Aorta (tissue), 5 donors: ENCODE results near the gene RILPL2. TPM values are rescaled to one million over a fixed set of nuclear protein-coding genes. Genes with fewer than 3 reads are reported as not detected.
A peak's percentile ranks its signal among the peaks of the same experiment; 100 is the strongest.

Source experiments
- ATAC-seq: fragments of 200-7000 bp; cut with Tn5 transposase; one replicate; pipeline ENCODE4 v1.9.1; 2022; ENCODE audit warnings: moderate library complexity; ENCODE audit not compliant: low FRiP score
- DNase-seq, 2 donors: peaks; one replicate each; pipeline ENCODE4 v3.0.0-alpha.2; 2020
- H3K27ac ChIP-seq, 2 donors: one replicate each; pipeline ENCODE4 v1.5.1; 2013; ENCODE audit warnings: low read length in 2 of 2, mild to moderate bottlenecking in 2 of 2, moderate library complexity in 2 of 2, control low read depth in 1 of 2, inconsistent platforms in 1 of 2, low read depth in 1 of 2
- H3K27me3 ChIP-seq, 2 donors: one replicate each; pipeline ENCODE4 v1.6.1; 2013; ENCODE audit warnings: control low read depth in 1 of 2, low read length in 1 of 2, mild to moderate bottlenecking in 1 of 2, moderate library complexity in 1 of 2; ENCODE audit not compliant: insufficient read depth in 2 of 2, control insufficient read depth in 1 of 2
- H3K36me3 ChIP-seq, 2 donors: one replicate each; pipeline ENCODE4 v1.6.1; 2013; ENCODE audit warnings: control low read depth in 1 of 2, low read length in 1 of 2, mild to moderate bottlenecking in 1 of 2; ENCODE audit not compliant: insufficient read depth in 2 of 2, control insufficient read depth in 1 of 2
- H3K4me1 ChIP-seq, 2 donors: one replicate each; pipeline ENCODE4 v1.6.1; 2013; ENCODE audit warnings: low read length in 2 of 2, control low read depth in 1 of 2, mild to moderate bottlenecking in 1 of 2, moderate library complexity in 1 of 2; ENCODE audit not compliant: insufficient read depth in 2 of 2, control insufficient read depth in 1 of 2
- H3K4me3 ChIP-seq, 2 donors: one replicate each; pipeline ENCODE4 v1.5.1; 2013; ENCODE audit warnings: low read length in 2 of 2, control low read depth in 1 of 2, mild to moderate bottlenecking in 1 of 2
- H3K9me3 ChIP-seq: one replicate; pipeline ENCODE4 v1.6.1; 2013; ENCODE audit warnings: mild to moderate bottlenecking, low read length; ENCODE audit not compliant: control insufficient read depth
- WGBS, 2 donors: extraction: QIAGEN DNeasy Blood & Tissue Kit; methylation state at CpG; one replicate each; pipeline ENCODE4 v1.1.7; 2013; 5-methylcytosine and 5-hydroxymethylcytosine counted together
- intact Hi-C, 2 donors: fragments of 100-400 bp; cut with DNase I; formaldehyde crosslinking; loops; one replicate each; pipeline versions ENCODE4 v1.14.2 to v1.15.0; 2022
- polyA plus RNA-seq, 2 donors: library from polyadenylated mRNA; stranded (reverse); fragments of 200-250 nt; gene quantifications; one replicate each; pipeline ENCODE4 v1.2.3, GENCODE V29; 2013
- total RNA-seq, 2 donors: library from RNA; stranded (reverse); fragmentation: NEBNext Ultra II Directional; extraction: Animal tissue kit (Norgen Biotek cat#: 25700); gene quantifications; one replicate each; pipeline ENCODE4 v1.2.1, GENCODE V29; 2021
- donor health status: healthy with polysubstance abuse.
- donor health status: Bipolar disorder and iron deficiency.
- donor health status: DM: no; HTN: no; CAD: no.
- donor health status: DM: no; HTN: no; CAD: no.
- donor health status: DM: yes; HTN: yes; CAD: no.

RILPL2 gene
- total and polyA plus RNA-seq, 4 donors = 12.6 to 25.3 (median 16.5) TPM

DNA sequence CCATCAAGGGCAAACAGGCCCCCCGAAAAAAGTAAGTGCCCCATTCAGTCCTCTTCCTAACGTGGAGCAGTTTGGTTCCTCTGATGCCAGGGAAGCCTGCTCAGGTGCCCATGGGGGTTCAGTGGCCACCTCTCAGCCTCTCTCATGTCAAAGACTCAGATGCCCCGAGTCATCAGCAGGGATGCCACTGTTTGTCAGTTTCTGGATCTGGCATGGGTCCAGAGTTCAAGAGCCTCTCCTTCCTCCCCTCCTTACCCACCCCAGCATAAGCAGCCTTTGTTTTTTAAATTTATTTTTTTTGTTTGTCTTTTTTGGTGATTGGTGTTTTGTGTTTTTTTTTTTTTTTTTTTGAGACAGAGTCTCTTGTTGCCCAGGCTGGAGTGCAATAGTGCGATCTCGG lies 41.2 kb downstream of the RILPL2 start:
- DNase-seq = no peak
- Histone ChIP-seq H3K4me1 (no peaks in the 10 kb centered on the region), H3K4me3 (no peak overlapping the region), H3K36me3 (peaks cover 0 to 9% of the 10 kb centered on the region in 2 donors), H3K9me3 (no peaks in the 10 kb centered on the region), H3K27me3 (no peaks in the 10 kb centered on the region), H3K27ac (no peak overlapping the region)
- 83 to 87% methylated on average over 5 of the region's 5 CpGs for WGBS, 2 donors
- no peak for ATAC-seq
- intact Hi-C loops = loop anchor here (5.0 to 10.0 kb wide), 2 partner anchors 37 to 80 kb away; no protein-coding TSS in a partner anchor

DNA sequence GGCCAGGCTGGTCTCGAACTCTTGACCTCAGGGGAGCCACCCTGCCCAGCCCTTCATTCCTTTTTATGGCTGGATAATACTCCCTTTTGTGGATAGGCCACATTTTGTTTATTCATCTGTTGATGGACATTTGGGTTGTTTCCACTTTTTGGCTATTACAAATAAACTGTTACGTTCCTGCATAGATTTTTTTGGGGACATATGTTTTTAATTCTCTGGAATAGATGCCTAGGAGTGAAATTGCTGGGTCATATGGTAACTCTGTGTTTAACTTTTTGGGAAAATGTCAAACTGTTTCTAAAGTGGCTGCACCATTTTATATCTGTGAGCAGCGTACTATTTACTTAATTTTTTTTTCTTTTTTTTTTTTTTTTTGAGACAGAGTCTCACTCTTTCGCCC lies 42.7 kb downstream of the RILPL2 start:
- 55 to 56% methylated on average over 4 of the region's 4 CpGs for WGBS, 2 donors
- ATAC-seq = no peak
- Histone ChIP-seq H3K9me3 (no peaks in the 10 kb centered on the region), H3K36me3 (peaks cover 0 to 9% of the 10 kb centered on the region in 2 donors), H3K27ac (no peak overlapping the region), H3K4me1 (no peaks in the 10 kb centered on the region), H3K4me3 (no peak overlapping the region), H3K27me3 (no peaks in the 10 kb centered on the region)
- intact Hi-C loops = loop anchor here (5.0 to 10.0 kb wide), 3 partner anchors 81 to 189 kb away; partner anchors contain the start of genes RILPL1 (in 1 of the 2) and TMED2 (in 1 of the 2)
- no peak for DNase-seq

DNA sequence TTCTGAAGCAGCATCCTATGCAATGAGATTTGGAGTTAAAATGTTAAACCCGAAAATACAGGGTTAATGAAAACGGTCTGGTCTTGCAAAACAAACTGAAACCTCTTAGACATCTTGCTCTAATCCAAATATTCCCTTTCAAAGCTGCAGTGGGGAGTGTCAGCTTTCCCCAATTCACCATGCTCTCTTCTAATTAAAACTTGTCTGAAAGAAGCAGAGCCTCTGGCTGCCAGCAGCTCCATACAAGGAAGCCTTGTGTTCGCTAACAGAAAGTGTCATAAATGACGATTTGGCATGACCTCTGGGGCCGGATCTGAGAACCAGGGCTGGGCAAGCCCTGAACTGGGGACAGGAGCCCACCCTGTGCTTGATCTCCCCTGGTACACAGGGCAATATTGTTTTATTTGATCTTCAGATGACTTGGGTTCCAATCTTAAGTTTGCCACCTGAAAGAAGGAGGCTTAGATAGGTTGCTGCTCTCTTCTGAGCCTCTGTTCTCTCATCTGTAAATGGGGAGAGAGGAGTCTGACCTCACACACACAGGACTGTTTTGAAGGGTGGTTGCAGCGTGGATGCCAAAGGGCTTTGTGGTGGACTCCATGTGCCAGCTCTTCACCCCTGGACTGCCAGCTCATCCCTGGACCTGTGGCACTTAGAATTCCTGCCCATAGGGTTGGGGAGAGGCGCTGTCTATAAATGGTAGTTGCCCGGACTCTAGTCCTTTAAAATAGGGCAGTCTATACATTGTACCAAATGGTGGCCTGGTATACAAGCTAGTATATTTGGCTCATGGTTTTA lies 44.7 kb downstream of the RILPL2 start:
- Histone ChIP-seq H3K27me3 (no peaks in the 10 kb centered on the region), H3K36me3 (peaks cover 0 to 9% of the 10 kb centered on the region in 2 donors), H3K27ac (no peak overlapping the region), H3K4me3 (no peak overlapping the region), H3K4me1 (no peaks in the 10 kb centered on the region), H3K9me3 (no peaks in the 10 kb centered on the region)
- no peak for DNase-seq
- ATAC-seq = no peak
- intact Hi-C loops = loop anchor here (5.0 to 10.0 kb wide), 3 partner anchors 83 to 191 kb away; partner anchors contain the start of genes RILPL1 (in 1 of the 2) and TMED2 (in 1 of the 2)
- 59 to 61% methylated on average over 8 of the region's 8 CpGs for WGBS, 2 donors

DNA sequence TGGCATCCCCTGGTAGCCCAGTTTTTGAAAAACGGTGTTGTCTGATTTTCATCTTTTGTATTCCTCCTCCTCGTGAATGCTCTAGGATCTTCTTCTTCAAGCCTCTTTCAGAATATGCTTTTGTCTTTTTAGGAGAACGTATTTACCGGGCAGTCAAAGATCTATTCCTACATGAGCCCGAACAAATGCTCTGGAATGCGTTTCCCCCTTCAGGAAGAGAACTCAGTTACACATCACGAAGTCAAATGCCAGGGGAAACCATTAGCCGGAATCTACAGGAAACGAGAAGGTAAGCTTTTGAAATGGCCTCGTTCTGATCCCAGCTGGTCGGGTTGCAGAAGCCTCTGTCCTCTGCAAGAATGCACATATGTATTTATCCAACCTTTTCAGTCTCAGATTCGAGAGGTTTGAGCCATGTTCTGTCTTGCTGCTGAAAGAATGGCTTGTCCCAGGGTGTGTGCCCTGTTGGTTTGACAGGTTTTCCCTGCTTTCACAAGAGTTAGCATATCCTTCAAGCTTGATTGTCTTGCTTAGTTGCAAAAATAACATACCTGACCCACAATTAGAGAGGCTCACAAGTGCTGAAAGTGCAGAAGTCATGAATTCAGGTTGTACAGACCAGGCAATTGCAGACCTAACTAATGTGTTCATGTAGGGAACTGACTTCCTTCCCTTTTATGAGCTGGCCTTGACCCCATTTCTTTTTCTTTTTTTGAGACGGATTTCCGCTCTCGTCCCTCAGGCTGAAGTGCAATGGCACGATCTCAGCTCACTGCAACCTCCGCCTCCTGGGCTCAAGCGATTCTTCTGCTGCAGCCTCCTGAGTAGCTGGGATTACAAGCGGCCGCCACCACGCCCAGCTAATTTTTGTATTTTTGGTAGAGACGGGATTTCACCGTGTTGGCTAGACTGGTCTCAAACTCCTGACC lies 45.7 kb downstream of the RILPL2 start:
- 41% methylated on average over 23 of the region's 23 CpGs for WGBS, 2 donors
- H3K36me3 ChIP-seq = peaks cover 0 to 3% of the 10 kb centered on the region in 2 donors

DNA sequence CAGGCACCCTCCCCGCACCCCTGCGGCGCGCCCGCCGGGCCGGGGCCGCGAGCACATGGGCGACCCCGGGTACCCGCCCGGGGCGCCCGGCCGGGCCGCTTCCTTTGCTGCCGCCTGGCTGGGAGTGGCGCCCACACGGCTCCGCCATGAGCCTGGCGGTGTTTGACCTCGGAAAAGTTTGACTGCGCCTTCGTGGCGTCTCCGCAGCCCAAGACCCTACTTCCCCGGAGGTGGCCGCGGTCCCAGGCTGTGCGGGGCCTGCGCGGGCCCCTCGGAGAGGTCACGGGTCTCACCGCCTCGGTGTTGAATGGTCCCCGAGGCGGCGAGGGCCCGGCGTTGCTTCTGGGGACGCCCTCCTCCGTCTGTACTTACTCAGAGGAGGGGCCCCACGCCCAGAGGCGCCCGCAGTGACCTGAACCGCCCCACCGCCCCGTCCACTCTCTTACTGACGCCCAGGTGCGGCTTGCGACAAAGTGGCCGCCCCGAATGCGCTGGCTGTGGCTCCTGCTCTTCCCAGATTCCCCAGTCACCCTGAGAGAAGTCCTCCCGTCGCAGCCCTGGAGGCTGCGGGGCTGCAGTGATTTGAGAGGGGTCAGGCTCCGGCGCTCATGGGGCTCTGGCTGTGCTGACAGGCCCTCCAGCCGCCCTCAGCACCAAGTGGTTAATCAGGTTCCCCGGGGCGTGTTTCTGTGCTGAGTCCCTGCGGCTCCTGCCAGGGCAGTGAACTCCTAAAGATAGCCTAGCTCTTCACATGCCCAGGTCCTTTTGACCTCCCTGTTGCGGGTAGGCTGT lies 46.7 kb downstream of the RILPL2 start:
- 1 to 2% methylated on average over 49 to 66 of the region's 66 CpGs for WGBS, 2 donors

More for the DNA sequence above, 45.7 kb downstream of the RILPL2 start:
- Histone ChIP-seq H3K4me1 (no peaks in the 10 kb centered on the region), H3K4me3 (peak overlapping the region; percentile 96 to 97), H3K27ac (peak overlapping the region in 1 of 2 donors; percentile 49), H3K27me3 (no peaks in the 10 kb centered on the region), H3K9me3 (no peaks in the 10 kb centered on the region)
- intact Hi-C loops = loop anchor here (5.0 to 10.0 kb wide), 3 partner anchors 84 to 192 kb away; partner anchors contain the start of genes RILPL1 (in 1 of the 2) and TMED2 (in 1 of the 2)
- DNase-seq (no peak), ATAC-seq (no peak)

DNA sequence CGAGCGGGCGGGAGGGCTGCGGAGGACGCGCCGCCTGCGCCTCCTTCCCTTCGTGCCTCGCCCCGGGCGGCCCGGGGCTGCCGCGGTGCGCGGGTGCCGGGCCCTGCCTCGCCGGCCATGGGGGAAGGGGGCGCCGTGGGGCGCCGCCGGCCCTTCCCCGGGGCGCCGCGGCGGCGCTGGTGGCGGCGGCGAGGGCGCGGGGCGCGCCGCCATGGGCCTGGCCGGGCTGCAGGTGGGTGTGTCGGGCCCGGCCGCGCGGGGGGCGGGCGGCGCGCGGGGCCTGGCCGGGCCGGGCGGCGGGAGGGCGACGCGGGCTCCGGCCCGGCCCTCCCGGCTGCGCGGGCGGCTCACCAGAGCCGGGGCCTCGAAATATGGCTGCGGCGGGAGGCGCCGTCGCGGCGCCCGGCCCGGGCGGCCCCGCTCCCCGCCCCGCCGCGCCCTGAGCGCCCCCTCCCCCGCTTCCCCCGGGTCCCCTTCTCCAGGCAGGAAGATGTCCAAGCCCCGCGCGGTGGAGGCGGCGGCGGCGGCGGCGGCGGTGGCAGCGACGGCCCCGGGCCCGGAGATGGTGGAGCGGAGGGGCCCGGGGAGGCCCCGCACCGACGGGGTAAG lies 47.4 kb downstream of the RILPL2 start:
- 0 to 1% methylated on average over 21 to 99 of the region's 102 CpGs for WGBS, 2 donors
- H3K4me1 ChIP-seq = no peaks in the 10 kb centered on the region
- DNase-seq (no peak), ATAC-seq (no peak)
- peak overlapping the region; percentile 96 to 97 for H3K4me3 ChIP-seq
- H3K36me3 ChIP-seq = peaks cover 0 to 3% of the 10 kb centered on the region in 2 donors
- H3K27ac ChIP-seq = peak overlapping the region; percentile 49 to 94
- H3K9me3 ChIP-seq = no peaks in the 10 kb centered on the region
- no peaks in the 10 kb centered on the region for H3K27me3 ChIP-seq
- intact Hi-C loops = no loop called here

More for the DNA sequence above, 46.7 kb downstream of the RILPL2 start:
- Histone ChIP-seq H3K4me1 (no peaks in the 10 kb centered on the region), H3K9me3 (no peaks in the 10 kb centered on the region), H3K36me3 (peaks cover 0 to 3% of the 10 kb centered on the region in 2 donors), H3K27me3 (no peaks in the 10 kb centered on the region), H3K4me3 (peak overlapping the region; percentile 96 to 97), H3K27ac (peak overlapping the region; percentile 49 to 94)
- intact Hi-C loops = loop anchor here (5.0 to 10.0 kb wide), 3 partner anchors 85 to 193 kb away; partner anchors contain the start of genes RILPL1 (in 1 of the 2) and TMED2 (in 1 of the 2)
- peak; percentile 59 for ATAC-seq
- peak; percentile 65 to 83 for DNase-seq

DNA sequence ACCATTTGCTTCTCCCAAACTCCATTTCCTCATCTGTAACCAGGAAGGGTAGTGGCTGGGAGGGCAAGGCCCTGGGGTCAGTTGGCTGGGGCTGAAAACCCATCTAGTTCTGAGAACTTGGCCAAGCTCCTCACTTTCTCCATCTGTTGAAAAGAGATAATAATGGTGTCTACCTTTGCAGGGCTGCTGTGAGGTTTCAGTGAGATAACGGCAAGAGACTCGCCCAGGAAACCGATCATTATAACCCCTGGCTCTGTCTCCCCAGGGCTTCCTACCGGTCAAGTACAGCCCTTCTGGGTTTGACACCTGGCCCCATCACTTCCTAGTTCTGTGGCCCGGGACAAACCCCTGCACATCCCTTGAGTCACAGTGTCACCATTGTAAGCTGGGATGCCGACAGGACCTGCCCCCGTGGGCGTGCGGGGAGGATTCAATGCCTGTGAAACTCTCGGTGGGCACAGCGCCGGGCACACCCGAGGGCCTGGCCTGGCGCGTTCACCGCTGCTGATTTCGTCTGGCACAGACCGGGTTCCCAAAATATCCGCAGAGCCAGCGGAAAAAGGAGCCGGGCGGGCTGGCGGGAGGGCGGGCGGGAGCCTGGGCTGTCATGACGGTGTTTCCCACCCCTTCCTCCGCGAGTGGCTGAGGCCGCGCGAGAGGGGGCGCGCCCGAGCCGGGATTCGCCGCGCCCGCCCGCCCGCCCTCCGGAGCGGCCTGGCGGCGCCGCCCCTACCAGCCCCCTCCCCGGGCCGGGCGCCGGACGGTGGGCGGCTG lies 48.1 kb downstream of the RILPL2 start:
- H3K4me1 ChIP-seq = no peaks in the 10 kb centered on the region
- peak overlapping the region; percentile 96 to 97 for H3K4me3 ChIP-seq
- DNase-seq (peak; percentile 91 to 93), ATAC-seq (peak; percentile 84)
- 0 to 1% methylated on average over 31 to 52 of the region's 52 CpGs for WGBS, 2 donors
- H3K9me3 ChIP-seq = no peaks in the 10 kb centered on the region
- H3K27me3 ChIP-seq = no peaks in the 10 kb centered on the region
- H3K36me3 ChIP-seq = peaks cover 0 to 3% of the 10 kb centered on the region in 2 donors
- intact Hi-C loops = no loop called here
- peak overlapping the region; percentile 29 to 94 for H3K27ac ChIP-seq
